Activated B cell treated with CpG ODN at 0.5 μM for 24 hours (primary cell): ENCODE measurements around the gene HMG20A. TPM values are rescaled to one million over a fixed set of nuclear protein-coding genes. Genes with fewer than 3 reads are reported as not detected.

Experiments
- ATAC-seq: fragments of 200-7000 bp; cut with Tn5 transposase; one replicate; pipeline ENCODE4 v1.10.0; 2021; ENCODE audit warnings: low read depth, mild to moderate bottlenecking, moderate library complexity
- CTCF ChIA-PET: fragments of 350-600 bp; sonication (Branson Sonifier 250); formaldehyde crosslinking; loops from one replicate; lab custom pipeline; 2021; ENCODE audit warnings: antibody characterized with exemption; lab: Charles Lee
- POLR2A ChIA-PET: fragments of 350-600 bp; sonication (Branson Sonifier 250); formaldehyde crosslinking; loops from one replicate; lab custom pipeline; 2021; ENCODE audit warnings: antibody characterized with exemption; lab: Charles Lee
- DNase-seq: peaks from one replicate; pipeline ENCODE4 v3.0.0; 2022
- H3K27ac Mint-ChIP-seq: one replicate; pipeline ENCODE4 v1.8.0; 2020; ENCODE audit warnings: mixed read lengths
- H3K27me3 Mint-ChIP-seq: one replicate; pipeline ENCODE4 v1.8.0; 2021; ENCODE audit warnings: mixed read lengths
- H3K36me3 Mint-ChIP-seq: one replicate; pipeline ENCODE4 v1.8.0; 2021; ENCODE audit warnings: low read depth, mixed read lengths
- H3K4me1 Mint-ChIP-seq: one replicate; pipeline ENCODE4 v1.8.0; 2021; ENCODE audit warnings: mixed read lengths
- H3K4me3 Mint-ChIP-seq: one replicate; pipeline ENCODE4 v1.8.0; 2020; ENCODE audit warnings: mild to moderate bottlenecking, mixed read lengths
- H3K9me3 Mint-ChIP-seq: one replicate; pipeline ENCODE4 v1.8.0; 2020; ENCODE audit warnings: mixed read lengths
- CTCF ChIP-seq: fragments of 200-600 bp; IDR thresholded peaks from one replicate; pipeline ENCODE4 v1.8.0; 2022; ENCODE audit warnings: antibody characterized with exemption, mild to moderate bottlenecking
- intact Hi-C: fragments of 100-400 bp; cut with micrococcal nuclease; formaldehyde crosslinking; loops from one replicate; pipeline ENCODE4 v1.15.1; 2024
- total RNA-seq: library from RNA; stranded (reverse); gene quantifications from 2 replicates; pipeline ENCODE4 v1.2.3, GENCODE V29; 2022

HMG20A gene
- total RNA-seq, 1 donor from 2014 or later: 53.9 TPM

GRCh38 chr15:77518458-77518857 is 97.8 kb downstream of the HMG20A start:
- Mint-ChIP-seq H3K9me3 (no peaks in the 10 kb centered on the region), H3K27ac (no peak overlapping the region), H3K4me1 (no peaks in the 10 kb centered on the region), H3K4me3 (no peak overlapping the region), H3K36me3 (no peaks in the 10 kb centered on the region), H3K27me3 (no peaks in the 10 kb centered on the region)
- no peak for DNase-seq
- no peak for TF ChIP-seq CTCF
- no peak for ATAC-seq
- POLR2A ChIA-PET: no interaction called here
- CTCF ChIA-PET: no interaction called here
- intact Hi-C loops: no loop called here

- H3K36me3 Mint-ChIP-seq: no peaks in the 10 kb centered on the region
- intact Hi-C loops: no loop called here
- H3K4me1 Mint-ChIP-seq: no peaks in the 10 kb centered on the region
- TF ChIP-seq CTCF: no peak
- no peaks in the 10 kb centered on the region for H3K27me3 Mint-ChIP-seq
- no peaks in the 10 kb centered on the region for H3K9me3 Mint-ChIP-seq
- ChIA-PET POLR2A (no interaction called here), CTCF (interaction anchor here (1.0 kb wide), 1 partner anchor 23 kb away, joined by 3 read pairs; no protein-coding TSS in a partner anchor)
- no peak overlapping the region for H3K4me3 Mint-ChIP-seq
- no peak overlapping the region for H3K27ac Mint-ChIP-seq
- no peak for ATAC-seq
- no peak for DNase-seq
Observed at GRCh38 chr15:77519540-77519939, 98.9 kb downstream of the HMG20A start.

- POLR2A ChIA-PET: no interaction called here
Observed at GRCh38 chr15:77521206-77521605, 100.5 kb downstream of the HMG20A start.

GRCh38 chr15:77525400-77525811 is 104.7 kb downstream of the HMG20A start:
- DNase-seq: no peak
- CTCF ChIA-PET: no interaction called here
- POLR2A ChIA-PET: no interaction called here
- intact Hi-C loops: no loop called here
- Mint-ChIP-seq H3K9me3 (no peaks in the 10 kb centered on the region), H3K36me3 (no peaks in the 10 kb centered on the region), H3K4me3 (no peak overlapping the region), H3K27ac (no peak overlapping the region), H3K27me3 (no peaks in the 10 kb centered on the region), H3K4me1 (no peaks in the 10 kb centered on the region)
- no peak for TF ChIP-seq CTCF
- no peak for ATAC-seq

More at GRCh38 chr15:77521206-77521605, 100.5 kb downstream of the HMG20A start:
- Mint-ChIP-seq H3K9me3 (no peaks in the 10 kb centered on the region), H3K36me3 (no peaks in the 10 kb centered on the region), H3K4me1 (no peaks in the 10 kb centered on the region), H3K4me3 (no peak overlapping the region), H3K27me3 (no peaks in the 10 kb centered on the region), H3K27ac (no peak overlapping the region)
- DNase-seq: no peak
- intact Hi-C loops: no loop called here
- CTCF ChIA-PET: no interaction called here
- TF ChIP-seq CTCF: no peak
- no peak for ATAC-seq

- TF ChIP-seq CTCF: no peak
- Mint-ChIP-seq H3K27me3 (no peaks in the 10 kb centered on the region), H3K4me3 (no peak overlapping the region), H3K9me3 (no peaks in the 10 kb centered on the region), H3K36me3 (no peaks in the 10 kb centered on the region), H3K27ac (no peak overlapping the region), H3K4me1 (no peaks in the 10 kb centered on the region)
- DNase-seq (no peak), ATAC-seq (no peak)
- CTCF ChIA-PET: interaction anchor here (0.7 kb wide), 1 partner anchor 17 kb away, joined by 3 read pairs; no protein-coding TSS in a partner anchor
- intact Hi-C loops: no loop called here
- POLR2A ChIA-PET: no interaction called here
Observed at GRCh38 chr15:77525907-77526594, 105.4 kb downstream of the HMG20A start.
